ENCODE results near the gene PLEKHS1.

The PLEKHS1 gene

GRCh38 chr10:113716109-113716910 is 35.2 kb upstream of the PLEKHS1 start:
- H3K4me3 ChIP-seq (ENCODE audit: low read length), result no peak overlapping the region
- no peak overlapping the region for H3K9ac ChIP-seq (ENCODE audit: low read depth, low read length)
- no peaks in the 10 kb centered on the region for H3K27me3 ChIP-seq (ENCODE audit: insufficient read depth, low read length)
- H3K27ac ChIP-seq (ENCODE audit: low read depth, low read length), result no peak overlapping the region
- H3K36me3 ChIP-seq (ENCODE audit: insufficient read depth, low read length), result no peaks in the 10 kb centered on the region
- H3K4me1 ChIP-seq (ENCODE audit: insufficient read depth, low read length), result peaks cover 14% of the 10 kb centered on the region
- WGBS, result 86% methylated on average over 2 of the region's 2 CpGs
- H3K9me3 ChIP-seq (ENCODE audit: insufficient read depth, low read depth, low read length), result no peaks in the 10 kb centered on the region

- Histone ChIP-seq H3K9ac (ENCODE audit: low read depth, low read length) (no peak overlapping the region), H3K4me3 (ENCODE audit: low read length) (no peak overlapping the region), H3K9me3 (ENCODE audit: insufficient read depth, low read depth, low read length) (no peaks in the 10 kb centered on the region), H3K4me1 (ENCODE audit: insufficient read depth, low read length) (no peaks in the 10 kb centered on the region), H3K27me3 (ENCODE audit: insufficient read depth, low read length) (no peaks in the 10 kb centered on the region), H3K27ac (ENCODE audit: low read depth, low read length) (no peak overlapping the region), H3K36me3 (ENCODE audit: insufficient read depth, low read length) (0 out of 2 replicates have a peak, but pooled peaks cover 5% of the 10 kb centered on the region)
- 93% methylated on average over 21 of the region's 21 CpGs for WGBS
Observed at GRCh38 chr10:113718969-113719822, 32.3 kb upstream of the PLEKHS1 start.

GRCh38 chr10:113720386-113720785 is 31.1 kb upstream of the PLEKHS1 start:
- 96% methylated on average over 8 of the region's 8 CpGs for WGBS

GRCh38 chr10:113732160-113732881 is 19.2 kb upstream of the PLEKHS1 start:
- peaks cover 6% of the 10 kb centered on the region; the same call in 1 of the 2 replicates for H3K4me1 ChIP-seq (ENCODE audit: insufficient read depth, low read length)
- no peak overlapping the region for H3K9ac ChIP-seq (ENCODE audit: low read depth, low read length)
- WGBS, result 92% methylated on average over 9 of the region's 9 CpGs
- H3K27me3 ChIP-seq (ENCODE audit: insufficient read depth, low read length), result no peaks in the 10 kb centered on the region
- no peak overlapping the region for H3K4me3 ChIP-seq (ENCODE audit: low read length)
- H3K9me3 ChIP-seq (ENCODE audit: insufficient read depth, low read depth, low read length), result no peaks in the 10 kb centered on the region
- peaks cover 18% of the 10 kb centered on the region for H3K36me3 ChIP-seq (ENCODE audit: insufficient read depth, low read length)
- no peak overlapping the region for H3K27ac ChIP-seq (ENCODE audit: low read depth, low read length)

More at GRCh38 chr10:113720386-113720785, 31.1 kb upstream of the PLEKHS1 start:
- Histone ChIP-seq H3K27ac (ENCODE audit: low read depth, low read length) (no peak overlapping the region), H3K27me3 (ENCODE audit: insufficient read depth, low read length) (no peaks in the 10 kb centered on the region), H3K36me3 (ENCODE audit: insufficient read depth, low read length) (peaks cover 8% of the 10 kb centered on the region; the same call in 1 of the 2 replicates), H3K4me1 (ENCODE audit: insufficient read depth, low read length) (no peaks in the 10 kb centered on the region), H3K9ac (ENCODE audit: low read depth, low read length) (no peak overlapping the region), H3K9me3 (ENCODE audit: insufficient read depth, low read depth, low read length) (no peaks in the 10 kb centered on the region), H3K4me3 (ENCODE audit: low read length) (no peak overlapping the region)

GRCh38 chr10:113732966-113733365 is 18.5 kb upstream of the PLEKHS1 start:
- peaks cover 6% of the 10 kb centered on the region; the same call in 1 of the 2 replicates for H3K4me1 ChIP-seq (ENCODE audit: insufficient read depth, low read length)
- WGBS, result 89% methylated on average over 4 of the region's 4 CpGs
- no peaks in the 10 kb centered on the region for H3K9me3 ChIP-seq (ENCODE audit: insufficient read depth, low read depth, low read length)
- no peak overlapping the region for H3K9ac ChIP-seq (ENCODE audit: low read depth, low read length)
- no peak overlapping the region for H3K27ac ChIP-seq (ENCODE audit: low read depth, low read length)
- H3K4me3 ChIP-seq (ENCODE audit: low read length), result no peak overlapping the region
- H3K36me3 ChIP-seq (ENCODE audit: insufficient read depth, low read length), result peaks cover 17% of the 10 kb centered on the region
- no peaks in the 10 kb centered on the region for H3K27me3 ChIP-seq (ENCODE audit: insufficient read depth, low read length)

GRCh38 chr10:113733635-113734034 is 17.8 kb upstream of the PLEKHS1 start:
- no peak overlapping the region for H3K9ac ChIP-seq (ENCODE audit: low read depth, low read length)
- peaks cover 16% of the 10 kb centered on the region for H3K36me3 ChIP-seq (ENCODE audit: insufficient read depth, low read length)
- no peaks in the 10 kb centered on the region for H3K9me3 ChIP-seq (ENCODE audit: insufficient read depth, low read depth, low read length)
- H3K27ac ChIP-seq (ENCODE audit: low read depth, low read length), result no peak overlapping the region
- H3K27me3 ChIP-seq (ENCODE audit: insufficient read depth, low read length), result no peaks in the 10 kb centered on the region
- WGBS, result 88% methylated on average over 4 of the region's 4 CpGs
- no peak overlapping the region for H3K4me3 ChIP-seq (ENCODE audit: low read length)
- H3K4me1 ChIP-seq (ENCODE audit: insufficient read depth, low read length), result peaks cover 6% of the 10 kb centered on the region; the same call in 1 of the 2 replicates

GRCh38 chr10:113735913-113736312 is 15.6 kb upstream of the PLEKHS1 start:
- no peak overlapping the region for H3K4me3 ChIP-seq (ENCODE audit: low read length)
- no peaks in the 10 kb centered on the region for H3K27me3 ChIP-seq (ENCODE audit: insufficient read depth, low read length)
- no peaks in the 10 kb centered on the region for H3K36me3 ChIP-seq (ENCODE audit: insufficient read depth, low read length)
- peaks cover 6% of the 10 kb centered on the region; the same call in 1 of the 2 replicates for H3K4me1 ChIP-seq (ENCODE audit: insufficient read depth, low read length)
- no peak overlapping the region for H3K9ac ChIP-seq (ENCODE audit: low read depth, low read length)
- H3K9me3 ChIP-seq (ENCODE audit: insufficient read depth, low read depth, low read length), result no peaks in the 10 kb centered on the region
- 54% methylated on average over 2 of the region's 2 CpGs for WGBS
- H3K27ac ChIP-seq (ENCODE audit: low read depth, low read length), result no peak overlapping the region

GRCh38 chr10:113736576-113736975 is 14.9 kb upstream of the PLEKHS1 start:
- H3K36me3 ChIP-seq (ENCODE audit: insufficient read depth, low read length), result no peaks in the 10 kb centered on the region
- WGBS, result 89% methylated on average over 1 of the region's 1 CpG
- H3K27ac ChIP-seq (ENCODE audit: low read depth, low read length), result no peak overlapping the region
- no peaks in the 10 kb centered on the region for H3K9me3 ChIP-seq (ENCODE audit: insufficient read depth, low read depth, low read length)
- H3K9ac ChIP-seq (ENCODE audit: low read depth, low read length), result no peak overlapping the region
- peaks cover 6% of the 10 kb centered on the region; the same call in 1 of the 2 replicates for H3K4me1 ChIP-seq (ENCODE audit: insufficient read depth, low read length)
- no peaks in the 10 kb centered on the region for H3K27me3 ChIP-seq (ENCODE audit: insufficient read depth, low read length)
- H3K4me3 ChIP-seq (ENCODE audit: low read length), result no peak overlapping the region

- 85% methylated on average over 1 of the region's 4 CpGs for WGBS
- Histone ChIP-seq H3K9ac (ENCODE audit: low read depth, low read length) (no peak overlapping the region), H3K36me3 (ENCODE audit: insufficient read depth, low read length) (no peaks in the 10 kb centered on the region)
Observed at GRCh38 chr10:113739031-113739430, 12.5 kb upstream of the PLEKHS1 start.

GRCh38 chr10:113739577-113739976 is 11.9 kb upstream of the PLEKHS1 start:
- no peaks in the 10 kb centered on the region for H3K36me3 ChIP-seq (ENCODE audit: insufficient read depth, low read length)
- no peaks in the 10 kb centered on the region for H3K9me3 ChIP-seq (ENCODE audit: insufficient read depth, low read depth, low read length)
- 88% methylated on average over 3 of the region's 3 CpGs for WGBS
- H3K4me3 ChIP-seq (ENCODE audit: low read length), result no peak overlapping the region
- no peak overlapping the region for H3K27ac ChIP-seq (ENCODE audit: low read depth, low read length)
- no peaks in the 10 kb centered on the region for H3K27me3 ChIP-seq (ENCODE audit: insufficient read depth, low read length)
- peaks cover 6% of the 10 kb centered on the region; the same call in 1 of the 2 replicates for H3K4me1 ChIP-seq (ENCODE audit: insufficient read depth, low read length)
- H3K9ac ChIP-seq (ENCODE audit: low read depth, low read length), result no peak overlapping the region

More at GRCh38 chr10:113739031-113739430, 12.5 kb upstream of the PLEKHS1 start:
- H3K27ac ChIP-seq (ENCODE audit: low read depth, low read length), result no peak overlapping the region
- no peaks in the 10 kb centered on the region for H3K9me3 ChIP-seq (ENCODE audit: insufficient read depth, low read depth, low read length)
- no peaks in the 10 kb centered on the region for H3K27me3 ChIP-seq (ENCODE audit: insufficient read depth, low read length)
- peaks cover 6% of the 10 kb centered on the region; the same call in 1 of the 2 replicates for H3K4me1 ChIP-seq (ENCODE audit: insufficient read depth, low read length)
- no peak overlapping the region for H3K4me3 ChIP-seq (ENCODE audit: low read length)
